ENCODE results near the gene CFAP299.

The CFAP299 gene

GRCh38 chr4:80521438-80521837 is 185.9 kb downstream of the CFAP299 start:
- no peak for DNase-seq (ENCODE audit: low read depth)

GRCh38 chr4:80526697-80527096 is 191.2 kb downstream of the CFAP299 start:
- DNase-seq (ENCODE audit: low read depth), result no peak

DNA sequence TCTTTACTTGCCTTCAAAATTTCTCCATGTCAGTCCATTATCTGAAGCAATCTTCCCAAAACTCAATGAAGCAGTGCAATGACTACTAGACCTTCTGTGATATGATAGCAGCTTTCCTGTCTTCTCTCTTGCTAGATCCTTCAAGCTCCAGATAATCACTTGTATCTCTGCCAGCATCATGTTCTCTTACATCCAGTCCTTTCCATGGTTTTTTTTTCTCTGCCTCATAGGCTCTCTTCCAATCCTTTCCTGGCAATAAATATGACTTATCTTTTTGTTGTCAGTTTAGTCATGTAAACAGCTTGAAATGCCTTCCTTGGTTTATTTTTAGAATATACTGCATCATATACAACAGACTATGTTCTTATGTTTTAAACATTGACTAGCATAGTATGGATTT is 193.5 kb downstream of the CFAP299 start:
- no peak for DNase-seq (ENCODE audit: low read depth)

- no peak for DNase-seq (ENCODE audit: low read depth)
Measured at GRCh38 chr4:80532674-80533333, 197.3 kb downstream of the CFAP299 start.

GRCh38 chr4:80535551-80535950 is 200.0 kb downstream of the CFAP299 start:
- no peak for DNase-seq (ENCODE audit: low read depth)

GRCh38 chr4:80538276-80538926 is 202.9 kb downstream of the CFAP299 start:
- DNase-seq (ENCODE audit: low read depth), result no peak

DNA sequence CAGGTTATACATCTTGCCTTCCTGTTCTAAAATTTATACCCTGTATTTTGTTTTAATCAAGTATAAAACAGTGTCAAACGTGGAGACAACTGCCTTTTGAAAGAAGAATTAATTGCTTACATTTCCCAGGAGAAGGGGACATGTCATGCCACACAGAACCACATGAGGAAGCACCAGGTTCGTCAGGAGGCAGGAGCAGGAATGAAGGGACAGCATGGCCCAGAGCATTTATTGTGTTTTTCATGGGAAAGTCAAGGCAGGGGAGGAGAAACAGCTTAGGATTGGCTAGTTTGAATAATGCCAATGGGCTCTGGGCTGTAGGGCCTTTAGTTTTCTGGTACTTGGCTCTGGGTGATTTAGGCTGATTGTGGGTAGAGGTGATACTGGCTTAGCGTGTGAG is 203.7 kb downstream of the CFAP299 start:
- DNase-seq (ENCODE audit: low read depth), result no peak

GRCh38 chr4:80540349-80540748 is 204.8 kb downstream of the CFAP299 start:
- DNase-seq (ENCODE audit: low read depth), result no peak

- DNase-seq (ENCODE audit: low read depth), result no peak
Measured at GRCh38 chr4:80540785-80541469, 205.4 kb downstream of the CFAP299 start.

DNA sequence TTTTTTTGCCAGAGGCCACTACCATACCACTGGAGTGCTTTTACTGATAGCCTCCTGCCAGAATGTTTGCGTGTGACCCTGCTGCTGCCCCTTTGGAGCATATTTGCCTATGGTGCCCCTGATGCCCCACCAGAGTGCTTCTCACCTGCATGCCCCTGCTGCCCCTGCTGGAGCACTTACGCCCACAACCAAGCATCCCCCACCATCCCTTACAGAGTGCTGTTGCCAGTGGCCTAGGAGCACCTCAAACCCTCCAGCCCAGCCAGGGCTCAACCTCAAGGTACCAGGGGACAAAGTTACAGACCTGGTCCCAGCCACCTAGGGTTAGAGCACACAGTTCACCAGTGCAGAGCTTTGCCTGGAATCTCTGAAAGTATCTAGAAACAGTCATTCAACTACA is 207.2 kb downstream of the CFAP299 start:
- DNase-seq (ENCODE audit: low read depth), result no peak

- no peak for DNase-seq (ENCODE audit: low read depth)
Measured at GRCh38 chr4:80560337-80560736, 224.8 kb downstream of the CFAP299 start.

DNA sequence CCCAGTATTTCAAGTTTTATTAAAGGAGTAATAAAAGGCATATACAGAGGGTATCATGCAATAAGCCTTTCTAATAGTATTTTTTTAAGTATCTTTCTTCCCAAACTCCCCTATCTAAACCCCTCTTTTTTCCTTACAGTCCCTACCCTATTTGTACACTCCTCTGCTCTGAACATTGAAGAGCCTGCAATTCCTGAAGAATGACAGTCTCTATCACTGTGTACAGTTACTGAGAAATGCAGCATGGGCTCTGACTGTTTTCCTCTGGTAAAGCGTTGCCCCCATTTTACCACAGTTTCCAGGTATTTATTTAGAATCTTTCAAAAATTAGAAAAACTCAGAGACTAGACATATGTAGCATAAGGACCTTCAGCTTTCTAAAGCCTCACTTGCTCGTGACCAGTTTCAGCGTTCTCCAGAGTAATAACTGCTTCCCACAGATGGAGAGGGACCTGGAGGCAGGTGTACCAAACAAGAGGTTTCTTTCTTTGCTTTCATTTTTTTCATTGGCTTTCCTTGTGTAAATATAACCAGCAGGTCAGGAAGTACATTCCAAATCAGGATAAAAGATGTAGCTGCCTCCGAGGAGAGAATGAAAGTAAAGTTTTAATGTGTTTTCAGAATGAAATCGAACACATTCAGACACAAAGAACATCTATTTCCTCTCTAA is 230.8 kb downstream of the CFAP299 start:
- no peak for DNase-seq (ENCODE audit: low read depth)

GRCh38 chr4:80568891-80569290 is 233.4 kb downstream of the CFAP299 start:
- DNase-seq (ENCODE audit: low read depth), result no peak

- no peak for DNase-seq (ENCODE audit: low read depth)
Measured at GRCh38 chr4:80576796-80577195, 241.3 kb downstream of the CFAP299 start.

GRCh38 chr4:80578001-80578400 is 242.5 kb downstream of the CFAP299 start:
- DNase-seq (ENCODE audit: low read depth), result no peak

GRCh38 chr4:80585542-80585941 is 250.0 kb downstream of the CFAP299 start:
- DNase-seq (ENCODE audit: low read depth), result no peak

- DNase-seq (ENCODE audit: low read depth), result no peak
Measured at GRCh38 chr4:80586716-80587115, 251.2 kb downstream of the CFAP299 start.

GRCh38 chr4:80587871-80588385 is 252.4 kb downstream of the CFAP299 start:
- DNase-seq (ENCODE audit: low read depth), result no peak

- no peak for DNase-seq (ENCODE audit: low read depth)
Measured at GRCh38 chr4:80592950-80593349, 257.4 kb downstream of the CFAP299 start.

DNA sequence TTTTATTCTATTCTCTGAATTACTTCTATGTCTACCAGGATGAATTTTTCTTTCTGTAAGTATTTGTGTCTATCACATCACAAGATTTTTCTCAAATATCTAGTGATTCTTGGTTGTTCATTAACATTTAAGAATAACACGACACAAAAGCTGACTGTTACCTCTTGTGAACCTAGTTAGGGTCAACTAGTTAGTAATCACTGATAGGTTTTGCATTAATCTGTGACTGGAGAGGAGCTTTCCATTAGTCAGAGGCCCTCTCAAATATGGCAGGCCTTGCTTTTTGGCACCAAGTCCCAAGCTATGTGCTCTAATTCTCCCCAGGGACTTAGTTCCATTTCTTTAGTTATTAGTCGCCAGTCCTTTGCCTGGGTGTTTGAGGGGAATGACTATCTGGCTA is 259.2 kb downstream of the CFAP299 start:
- no peak for DNase-seq (ENCODE audit: low read depth)

DNA sequence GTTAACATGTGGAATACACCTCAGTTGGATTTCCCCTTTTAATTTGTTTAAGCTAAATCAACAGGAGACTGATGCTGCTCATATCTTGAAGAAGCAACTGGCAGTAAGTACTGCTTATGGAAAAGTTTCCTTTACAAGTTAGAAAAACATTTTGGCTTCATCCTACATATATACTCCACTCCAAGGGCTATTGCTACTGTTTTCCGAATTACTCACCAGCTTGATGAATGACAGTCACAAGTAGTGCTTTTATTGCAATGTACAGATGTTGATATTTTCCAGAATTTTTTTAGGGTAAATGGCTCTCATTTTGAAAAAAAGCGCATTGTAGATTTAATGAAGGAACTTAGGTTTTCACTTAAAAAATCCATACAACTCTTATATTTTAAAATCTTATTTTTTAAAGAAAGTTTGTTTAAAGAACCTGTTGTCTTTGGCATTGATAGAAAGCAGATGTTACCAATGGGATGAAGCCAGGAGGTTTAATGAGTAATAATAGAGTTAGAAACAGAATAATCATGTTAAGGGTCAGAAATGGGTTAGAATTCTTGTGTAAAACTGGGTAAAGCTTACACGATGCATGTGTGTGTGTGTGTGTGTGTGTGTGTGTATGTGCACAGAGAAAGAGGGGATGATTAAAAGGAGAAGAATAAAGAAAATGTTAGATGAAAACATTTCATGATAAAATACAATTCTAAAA is 272.9 kb downstream of the CFAP299 start:
- no peak for DNase-seq (ENCODE audit: low read depth)

- no peak for DNase-seq (ENCODE audit: low read depth)
Measured at GRCh38 chr4:80610199-80610598, 274.7 kb downstream of the CFAP299 start.

All from CMK (cell line).